NCI-H146 (cell line): ENCODE measurements around the gene IGF2BP1.
"Not testable (repeated sequence)": the region's sequence is repeated elsewhere in the genome, so short reads cannot be mapped to it uniquely, and the experiment has no call there.

Experiments used
- DNase-seq: peaks from one replicate; lab custom pipeline; 2025; lab: John Stamatoyannopoulos, UW

Gene IGF2BP1

DNA sequence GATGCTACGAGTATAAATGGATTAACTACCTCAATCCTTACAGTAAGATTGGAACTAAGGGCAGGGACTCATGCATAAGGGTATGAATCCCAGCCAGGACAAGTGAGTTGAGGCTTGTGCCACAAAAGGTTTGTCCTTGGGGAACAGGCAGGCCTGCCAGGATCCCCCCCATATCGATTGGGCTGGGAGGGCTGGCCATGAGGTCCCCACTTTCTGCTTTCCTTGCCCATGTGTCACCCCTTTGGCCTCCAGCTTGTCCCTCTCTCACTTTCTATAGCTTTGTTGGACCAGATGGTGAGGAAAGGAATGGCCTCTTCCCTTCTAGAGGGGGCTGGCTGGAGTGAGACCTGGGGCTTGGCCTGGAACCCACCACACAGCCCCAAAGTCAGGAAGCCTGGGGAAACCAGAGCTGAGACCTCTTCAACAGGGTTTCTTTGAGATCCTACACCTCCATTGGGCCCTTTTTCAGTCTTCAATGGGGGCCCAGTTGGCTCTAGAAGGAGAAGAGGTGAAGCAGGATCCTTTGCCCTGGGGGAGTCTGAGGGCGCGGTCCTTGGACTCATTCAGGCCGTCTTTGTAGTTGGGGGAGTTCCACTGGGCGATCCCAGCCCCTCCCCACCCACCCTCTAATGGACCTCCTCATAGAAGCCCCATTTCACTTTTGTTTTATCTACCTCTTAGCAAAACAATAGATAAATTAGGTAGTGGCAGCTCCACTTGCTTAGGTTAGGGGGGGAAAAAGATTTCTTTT, 57.3 kb downstream of the IGF2BP1 start:
- no peak for DNase-seq

DNA sequence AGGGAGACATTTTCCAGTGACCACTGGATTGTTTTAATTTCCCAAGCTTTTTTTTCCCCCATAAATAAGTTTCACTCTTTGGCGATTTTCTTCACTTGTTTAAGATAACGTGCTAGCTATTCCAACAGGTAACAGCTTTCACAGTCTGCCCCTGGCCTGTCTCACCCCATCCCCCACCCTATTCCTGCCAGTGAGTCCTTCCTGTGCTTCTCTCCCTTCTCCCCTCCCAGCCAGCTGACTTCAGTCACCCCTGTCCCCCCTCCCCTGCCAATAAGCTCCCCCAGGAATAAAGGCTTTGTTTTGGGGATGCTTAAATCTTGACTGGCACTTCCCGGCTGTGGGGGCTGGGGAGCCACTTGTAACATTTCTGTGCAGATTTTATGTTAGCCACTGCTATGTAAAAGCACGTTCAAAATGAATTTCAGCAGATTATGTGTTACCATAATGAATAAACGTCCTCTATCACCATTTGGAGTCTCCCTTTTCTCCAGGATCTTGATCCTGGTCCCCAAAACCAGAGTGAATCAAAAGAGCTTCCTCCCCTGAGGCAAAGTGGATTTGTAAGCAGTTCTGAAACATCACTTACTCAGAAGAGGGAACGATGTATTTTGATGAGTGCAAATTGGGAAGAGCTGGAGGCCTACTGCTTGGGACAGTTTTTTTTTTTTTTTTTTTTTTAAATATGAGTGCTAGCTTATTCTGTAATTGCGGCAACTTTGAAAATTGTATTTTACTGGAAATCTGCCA, 58.2 kb downstream of the IGF2BP1 start:
- no peak for DNase-seq

DNA sequence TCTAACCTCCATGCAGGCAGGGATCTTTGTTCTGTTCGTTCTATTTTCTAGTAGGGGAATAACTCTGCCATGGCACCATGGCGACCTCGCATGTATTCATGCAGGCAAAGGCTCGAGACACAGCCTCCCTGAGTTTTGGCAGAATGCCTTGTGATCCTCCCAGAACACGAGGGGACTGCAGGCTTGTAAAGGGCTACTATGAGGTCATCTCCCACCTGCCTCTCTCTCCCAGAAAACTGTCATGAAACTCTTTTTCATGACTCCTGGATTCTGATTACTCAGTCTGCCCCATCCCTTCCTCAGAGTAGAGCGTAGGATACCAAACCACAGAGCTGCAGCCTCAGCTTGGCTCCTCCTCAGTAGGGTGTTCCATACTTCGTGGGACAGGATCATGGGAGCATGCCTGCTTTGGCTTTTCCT, 64.3 kb downstream of the IGF2BP1 start:
- DNase-seq, result no peak

DNA sequence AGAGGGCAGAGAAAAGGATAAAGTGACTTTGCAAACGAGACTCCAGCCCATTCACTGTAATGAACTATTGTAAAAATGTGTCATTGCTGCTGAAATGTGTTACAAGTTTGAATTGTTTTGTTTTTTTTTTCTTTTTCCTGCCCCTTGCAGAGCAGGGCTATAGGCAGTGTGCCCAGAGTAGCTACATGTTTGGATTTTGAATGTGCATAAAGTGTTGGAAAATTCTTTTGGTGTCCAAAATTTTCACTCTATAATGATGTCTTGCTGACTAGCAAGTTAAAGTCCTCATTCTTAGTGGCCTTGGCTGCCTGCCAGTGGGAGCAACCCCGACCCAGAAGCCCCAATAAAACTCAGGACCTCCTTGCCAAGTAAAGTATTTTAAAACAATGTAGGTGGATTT, 66.5 kb downstream of the IGF2BP1 start:
- no peak for DNase-seq

DNA sequence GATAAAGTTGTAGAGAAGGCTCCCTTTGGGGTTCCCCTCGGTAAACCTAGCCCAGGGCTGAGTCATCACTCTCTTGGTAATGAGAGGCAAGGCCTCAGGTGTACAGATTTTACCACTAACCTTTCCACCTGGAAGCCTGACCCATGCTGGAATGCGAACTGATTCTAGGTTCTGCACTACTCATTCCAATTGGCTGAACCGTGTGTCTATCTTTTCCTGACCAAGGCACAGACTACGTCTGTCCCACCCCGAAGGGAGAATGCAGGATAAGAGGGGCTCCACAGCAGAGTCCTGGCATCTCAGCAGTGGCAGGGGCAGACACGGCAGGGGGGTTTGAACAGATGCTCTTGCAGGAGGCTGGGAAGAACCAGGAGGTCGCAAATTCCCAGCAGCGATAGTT, 70.0 kb downstream of the IGF2BP1 start:
- DNase-seq, result no peak

DNA sequence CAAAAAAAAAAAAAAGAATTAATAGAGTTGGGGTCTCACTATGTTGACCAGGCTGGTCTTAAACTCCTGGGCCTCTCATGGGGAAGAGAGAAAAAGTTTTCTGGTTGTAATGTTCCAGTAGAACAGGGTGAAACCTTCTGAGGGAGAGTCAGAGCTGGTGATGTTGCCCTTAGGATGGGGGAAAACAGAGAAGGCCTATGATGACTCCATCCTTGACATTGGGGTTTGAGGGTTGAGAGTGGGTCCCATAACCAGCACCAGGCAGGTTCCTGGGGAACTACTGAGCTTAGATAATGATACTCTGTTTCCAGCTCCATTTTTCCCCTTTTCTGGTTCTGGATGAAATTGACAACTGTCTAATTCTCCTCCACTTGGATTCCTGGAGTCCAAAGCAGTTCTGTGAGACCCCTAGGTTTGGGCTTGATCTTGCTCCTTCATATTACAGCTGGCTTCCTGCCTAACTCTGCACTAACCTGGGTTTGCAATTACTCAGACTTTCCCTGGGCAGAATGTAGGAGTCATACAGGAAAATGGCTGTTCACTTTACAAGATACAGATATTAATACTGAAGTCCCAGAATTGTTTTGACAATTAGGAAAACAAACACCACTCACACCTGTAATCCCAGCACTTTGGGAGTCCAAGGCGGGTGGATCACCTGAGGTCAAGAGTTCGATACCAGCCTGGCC, 72.5 kb downstream of the IGF2BP1 start:
- no peak for DNase-seq

DNA sequence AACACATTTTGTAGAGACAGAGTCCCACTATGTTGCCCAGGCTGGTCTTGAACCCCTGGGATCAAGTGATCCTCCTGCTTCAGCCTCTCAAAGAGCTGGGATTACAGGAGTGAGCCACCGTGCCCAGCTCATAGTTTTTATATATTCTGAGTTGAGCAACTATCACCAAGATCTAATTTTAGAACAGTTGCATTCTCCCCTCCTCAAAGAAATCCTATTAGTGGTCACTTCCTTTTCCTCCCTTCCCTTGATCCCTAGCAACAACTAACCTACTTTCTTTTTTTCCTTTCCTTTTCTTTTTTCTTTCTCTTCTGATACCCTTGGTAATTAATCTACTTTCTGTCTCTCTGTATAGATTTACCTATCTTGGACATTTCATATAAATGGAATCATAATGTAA, 73.9 kb downstream of the IGF2BP1 start:
- DNase-seq, result no peak

DNA sequence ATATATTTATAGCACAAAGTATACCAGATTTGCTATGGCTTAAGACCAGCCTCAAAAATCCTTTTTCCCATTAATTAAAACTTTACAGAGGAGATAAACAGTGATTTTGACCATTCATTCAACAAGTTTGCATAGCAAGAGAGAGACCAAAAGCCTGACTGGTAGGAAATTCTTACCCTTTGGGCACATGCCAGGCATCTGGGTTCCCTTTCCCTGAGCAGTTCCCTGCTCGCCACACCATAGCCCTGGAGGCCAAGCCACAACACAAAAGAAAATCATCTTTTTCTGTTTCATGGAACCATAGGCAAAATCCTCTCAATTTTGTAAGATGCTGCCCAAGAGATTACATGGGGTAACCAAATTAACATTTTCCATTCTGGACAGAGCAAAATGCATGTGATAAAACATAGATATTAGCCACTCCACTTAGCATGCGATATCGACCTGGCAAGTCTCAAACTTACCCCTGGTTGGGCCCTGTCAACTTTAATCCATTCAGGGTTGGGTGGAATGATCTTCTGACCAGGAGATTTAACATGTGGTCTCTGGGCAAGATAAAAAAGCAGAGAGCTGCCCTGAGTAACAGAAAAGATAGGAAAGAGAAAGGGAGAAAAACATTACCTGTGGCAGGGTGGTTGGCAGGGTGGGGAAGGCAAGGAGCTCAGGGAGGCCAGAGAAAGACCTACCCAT, 77.8 kb downstream of the IGF2BP1 start:
- no peak for DNase-seq

DNA sequence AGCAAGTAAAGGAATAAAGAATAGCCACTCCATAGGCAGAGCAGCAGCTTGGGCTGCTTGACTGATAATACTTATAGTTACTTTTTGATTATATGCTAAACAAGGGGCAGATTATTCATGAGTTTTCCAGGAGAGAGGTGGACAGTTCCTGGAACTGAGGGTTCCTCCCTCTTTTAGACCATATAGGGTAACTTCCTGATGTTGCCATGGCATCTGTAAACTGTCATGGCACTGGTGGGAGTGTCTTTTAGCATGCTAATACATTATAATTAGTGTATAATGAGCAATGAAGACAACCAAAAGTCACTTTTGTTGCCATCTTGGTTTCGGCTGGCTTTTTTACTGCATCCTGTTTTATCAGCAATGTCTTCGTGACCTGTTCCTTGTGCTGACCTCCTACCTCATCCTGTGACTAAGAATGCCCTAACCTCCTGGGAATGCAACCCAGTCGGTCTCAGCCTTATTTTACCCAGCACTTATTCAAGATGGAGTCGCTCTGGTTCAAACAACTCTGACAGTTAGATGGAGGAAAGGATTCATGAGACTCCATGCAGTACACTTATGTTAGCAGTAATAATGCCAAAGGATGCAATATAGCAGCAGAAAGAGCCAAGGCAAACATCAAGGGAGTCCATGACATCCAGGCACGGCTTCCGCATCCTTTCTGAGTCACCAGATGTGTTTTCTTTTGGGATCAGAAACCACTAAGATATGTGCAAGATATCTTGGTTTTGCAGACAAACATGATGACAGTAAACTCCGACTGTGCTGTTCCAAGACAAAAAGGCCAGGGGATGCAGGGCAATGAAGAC, 79.6 kb downstream of the IGF2BP1 start:
- DNase-seq, result no peak

DNA sequence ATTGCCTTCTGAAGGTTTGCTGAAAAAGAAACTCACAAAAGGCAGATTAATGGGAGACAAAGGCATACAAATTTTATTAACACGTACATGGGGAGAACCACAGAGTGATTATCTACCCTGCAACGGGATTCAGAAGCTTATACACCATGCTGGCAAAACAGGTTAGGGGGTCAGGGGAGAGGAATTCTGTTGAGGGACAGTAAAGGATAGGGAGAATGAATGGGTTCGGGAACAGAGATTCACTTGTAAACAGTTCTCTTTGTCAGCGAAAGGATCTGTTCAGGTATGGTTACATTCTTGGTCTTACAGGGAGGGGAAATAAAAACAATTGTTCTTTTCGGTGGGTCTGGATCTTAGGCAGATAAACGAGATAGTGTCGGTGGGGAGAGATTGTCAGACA, 81.1 kb downstream of the IGF2BP1 start:
- no peak for DNase-seq

DNA sequence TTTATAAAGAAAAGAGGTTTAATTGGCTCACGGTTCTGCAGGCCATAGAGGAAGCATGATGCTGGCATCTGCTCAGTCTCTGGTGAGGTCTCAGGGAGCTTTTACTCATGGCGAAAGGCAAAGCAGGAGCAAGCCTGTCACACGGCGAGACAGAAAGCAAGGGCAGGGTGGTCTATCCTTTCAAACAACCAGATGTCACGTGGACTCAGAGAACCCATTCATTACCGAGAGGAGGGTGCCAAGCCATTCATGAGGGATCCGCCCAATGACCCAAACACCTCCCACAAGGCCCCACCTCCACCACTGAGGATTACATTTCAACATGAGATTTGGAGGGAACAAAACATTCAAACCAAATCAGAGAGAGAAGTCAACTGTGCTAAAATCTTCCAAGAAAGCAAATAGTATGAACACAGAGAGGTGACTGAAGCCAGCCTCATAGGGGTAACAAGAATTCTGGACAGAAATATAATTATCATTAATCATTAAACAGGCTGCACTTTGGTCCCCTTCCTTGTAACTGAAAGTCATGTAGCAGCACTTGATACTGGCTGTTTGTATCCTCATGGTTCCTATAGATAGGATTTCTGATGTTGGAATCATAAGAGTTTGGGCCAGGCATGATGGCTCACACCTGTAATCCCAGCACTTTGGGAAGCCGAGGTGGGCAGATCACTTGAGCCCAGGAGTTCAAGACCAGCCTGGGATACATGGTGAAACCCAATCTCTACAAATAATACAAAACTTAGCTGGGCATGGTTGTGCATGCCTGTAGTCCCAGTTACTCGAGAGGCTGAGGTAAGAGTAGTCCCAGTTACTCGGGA, 82.9 kb downstream of the IGF2BP1 start:
- DNase-seq, result no peak

DNA sequence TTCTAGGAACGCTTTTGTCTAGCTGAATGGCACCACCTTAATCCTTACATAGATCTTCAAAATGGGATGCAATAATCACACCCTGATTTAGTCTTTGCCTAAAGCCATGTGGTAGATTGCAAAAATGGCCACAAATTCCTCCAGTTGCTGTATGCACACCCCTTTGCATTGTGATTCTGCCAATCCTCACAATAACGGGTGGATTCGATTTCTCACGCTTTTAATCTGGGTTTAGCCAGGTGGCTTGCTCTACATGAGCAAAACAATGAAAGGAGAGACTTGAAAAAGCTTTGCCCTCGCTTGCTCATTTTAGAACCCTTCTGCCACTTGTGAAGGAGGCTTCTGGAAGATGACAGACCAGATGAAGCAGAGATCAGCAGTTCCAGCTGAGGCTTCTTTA, 85.0 kb downstream of the IGF2BP1 start:
- DNase-seq, result no peak

DNA sequence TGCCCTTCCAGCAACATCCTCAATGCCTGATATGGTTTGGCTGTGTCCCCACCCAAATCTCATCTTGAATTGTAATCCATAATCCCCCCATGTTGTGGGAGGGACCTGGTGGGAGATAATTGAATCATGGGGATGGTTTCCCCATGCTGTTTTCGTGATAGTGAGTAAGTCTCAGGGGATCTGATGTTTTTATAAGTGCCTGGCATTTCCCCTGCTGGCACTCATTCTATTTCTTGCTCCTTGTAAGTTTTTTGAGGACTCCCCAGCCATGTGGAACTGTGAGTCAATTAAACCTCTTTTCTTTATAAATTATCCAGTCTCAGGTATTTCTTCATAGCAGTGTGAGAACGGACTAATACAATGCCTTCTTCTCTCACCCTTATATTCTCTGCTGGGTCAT, 87.9 kb downstream of the IGF2BP1 start:
- DNase-seq, result not testable (repeated sequence)

DNA sequence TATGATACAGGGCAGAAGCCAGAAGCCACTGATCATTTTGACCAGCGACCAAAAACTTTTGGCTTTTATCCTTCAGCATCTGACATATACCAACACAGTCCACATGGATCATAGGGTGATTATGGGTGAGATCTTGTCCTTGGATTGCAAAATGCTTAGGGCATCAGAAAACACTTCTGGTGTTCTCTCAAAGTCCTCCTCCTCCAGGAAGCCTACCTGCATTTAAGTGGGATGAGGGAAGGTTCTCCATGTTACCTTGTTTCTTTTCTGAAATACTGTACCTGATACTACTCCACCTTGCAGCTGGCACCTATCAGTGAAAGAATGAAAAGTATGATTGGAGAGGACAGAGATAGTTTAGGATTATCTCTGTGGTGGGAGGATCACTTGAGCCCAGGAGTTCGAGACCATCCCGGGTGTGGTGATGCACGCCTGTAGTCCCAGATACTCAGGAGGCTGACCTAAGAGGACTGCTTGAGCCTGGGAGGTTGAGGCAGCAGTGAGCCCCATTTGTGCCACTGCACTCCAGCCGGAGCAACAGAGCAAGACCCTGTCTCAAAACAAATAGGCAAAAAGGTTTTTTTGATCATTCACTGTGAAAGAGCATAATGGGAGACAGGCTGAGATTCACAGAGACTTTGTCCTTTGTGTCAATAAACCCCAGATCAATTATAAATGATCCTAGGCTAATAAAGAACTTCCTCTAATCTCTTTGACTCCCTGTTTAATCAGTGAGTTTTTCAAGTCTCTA, 88.6 kb downstream of the IGF2BP1 start:
- no peak for DNase-seq

DNA sequence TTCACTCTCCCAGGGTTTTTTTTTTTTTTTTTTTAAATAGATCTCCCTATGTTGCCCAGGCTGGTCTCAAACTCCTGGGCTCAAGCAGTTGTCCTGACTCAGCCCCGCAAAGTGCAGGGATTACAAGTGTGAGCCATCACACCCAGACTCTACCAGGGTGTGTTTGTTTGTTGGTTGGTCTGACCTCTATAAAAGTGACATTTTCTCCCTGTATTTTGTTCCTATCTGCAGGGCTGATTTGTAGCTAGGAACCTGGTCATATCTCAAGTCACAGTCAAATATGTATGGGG, 89.1 kb downstream of the IGF2BP1 start:
- DNase-seq, result no peak

DNA sequence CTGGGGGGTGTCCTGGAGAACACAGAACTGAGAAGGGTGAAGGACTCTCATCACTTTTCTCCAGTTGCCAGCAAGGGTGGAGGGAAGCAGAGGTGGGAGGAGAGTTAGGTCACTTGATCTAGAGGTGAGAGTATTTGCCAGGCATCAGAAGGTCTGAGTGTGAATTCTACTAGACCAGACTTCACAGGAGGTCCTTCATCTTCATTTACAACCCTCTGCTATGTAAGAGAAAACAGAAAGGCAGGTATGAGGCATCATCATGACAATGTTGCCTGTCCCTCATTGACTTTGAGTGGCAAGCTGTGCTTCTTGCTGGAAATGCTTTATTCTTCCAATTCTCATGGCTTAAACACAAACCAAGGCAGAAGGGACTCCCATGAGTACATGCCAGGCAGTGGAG, 89.5 kb downstream of the IGF2BP1 start:
- DNase-seq, result no peak

DNA sequence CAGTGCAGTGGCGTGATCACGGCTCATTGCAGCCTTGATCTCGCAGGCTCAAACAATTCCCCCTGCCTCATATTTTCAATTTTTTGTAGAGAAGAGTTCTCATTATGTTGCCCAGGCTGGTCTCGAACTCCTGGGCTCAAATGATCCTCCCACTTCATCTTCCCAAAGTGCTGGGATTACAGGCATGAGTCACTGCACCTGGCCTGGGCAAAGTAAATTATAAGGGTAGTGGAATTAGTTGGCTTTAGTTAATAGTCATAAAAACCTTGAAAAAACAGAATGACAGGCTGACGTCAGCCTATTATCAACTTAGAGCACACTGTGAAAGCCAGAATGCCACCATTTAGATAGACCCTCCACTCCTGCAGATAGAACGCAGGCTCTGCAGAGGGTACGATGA, 91.9 kb downstream of the IGF2BP1 start:
- DNase-seq, result no peak

DNA sequence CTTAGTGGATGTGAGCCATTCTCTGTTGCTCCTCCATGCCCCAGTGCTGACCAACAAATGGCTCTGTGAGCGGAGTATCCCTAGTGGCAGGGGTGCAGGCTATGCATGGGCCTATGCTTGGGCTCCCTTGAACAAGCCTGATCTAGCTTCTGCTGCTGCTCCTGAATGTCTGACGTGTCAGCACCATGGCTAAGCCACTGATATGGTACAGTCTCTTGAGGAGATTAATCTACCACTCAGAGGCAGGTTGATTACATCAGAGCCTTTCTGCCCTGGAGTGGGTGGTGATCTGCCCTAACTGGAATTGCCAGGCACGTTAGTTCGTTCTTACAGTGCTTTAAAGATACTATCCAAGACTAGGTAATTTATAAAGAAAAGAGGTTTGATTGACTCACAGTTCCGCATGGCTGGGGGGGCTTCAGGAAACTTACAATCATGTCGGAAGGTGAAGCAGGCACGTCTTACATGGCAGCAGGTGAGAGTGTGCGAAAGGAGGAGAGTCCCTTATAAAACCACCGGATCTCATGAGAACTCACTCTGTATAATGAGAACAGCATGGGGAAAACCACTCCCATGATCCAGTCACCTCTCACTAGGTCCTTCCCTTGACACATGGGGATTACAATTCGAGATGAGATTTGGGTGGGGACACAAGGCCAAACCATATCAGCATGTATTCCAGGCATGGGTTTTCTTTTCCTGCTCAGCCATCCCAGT, 93.9 kb downstream of the IGF2BP1 start:
- DNase-seq, result no peak

DNA sequence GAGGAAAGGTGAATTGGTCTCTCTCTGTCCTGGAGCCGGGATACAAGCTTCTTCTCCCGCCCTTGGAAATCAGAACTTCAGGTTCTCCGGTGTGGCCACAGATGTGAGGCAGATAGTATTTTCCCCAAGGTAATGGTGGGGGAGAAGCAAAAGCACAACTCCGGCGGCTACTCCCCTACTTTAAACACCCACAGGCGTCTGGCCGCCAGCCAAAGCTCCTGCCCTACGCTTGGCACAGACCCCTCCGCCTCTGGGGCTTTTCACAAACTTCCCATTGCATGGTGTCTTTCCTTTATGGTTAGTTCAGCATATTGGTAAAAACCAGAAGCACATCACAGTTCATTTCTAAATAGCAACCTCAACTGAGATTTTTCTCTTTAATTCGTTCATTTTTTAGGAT, 95.9 kb downstream of the IGF2BP1 start:
- DNase-seq, result no peak

DNA sequence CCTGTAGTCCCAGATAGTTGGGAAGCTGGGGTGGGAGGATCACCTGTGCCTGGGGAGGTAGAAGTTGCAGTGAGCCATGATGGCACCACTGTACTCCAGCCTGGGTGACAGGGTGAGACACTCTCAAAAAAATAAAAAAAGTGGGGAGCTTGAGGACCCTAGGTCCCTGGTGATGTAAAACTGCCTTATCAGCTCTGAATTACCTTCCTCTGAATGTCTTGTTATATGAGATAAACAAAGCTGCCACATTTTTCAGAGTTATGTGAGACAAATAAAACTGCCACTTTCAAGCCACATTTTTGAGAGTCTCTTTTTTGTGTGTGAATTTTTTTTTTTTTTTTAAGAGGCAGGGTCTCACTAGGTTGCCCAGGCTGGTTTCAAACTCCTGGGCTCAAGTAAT, 103.4 kb downstream of the IGF2BP1 start:
- no peak for DNase-seq
